SKM-1 (cell line): ENCODE results near the gene RNF38.
"Not testable (repeated sequence)": the region's sequence is repeated elsewhere in the genome, so short reads cannot be mapped to it uniquely, and the experiment has no call there.

ENCODE experiments used
- DNase-seq: peaks from one replicate; lab custom pipeline; 2025; ENCODE audit not compliant: unreplicated experiment; lab: John Stamatoyannopoulos, UW

RNF38 gene

DNA sequence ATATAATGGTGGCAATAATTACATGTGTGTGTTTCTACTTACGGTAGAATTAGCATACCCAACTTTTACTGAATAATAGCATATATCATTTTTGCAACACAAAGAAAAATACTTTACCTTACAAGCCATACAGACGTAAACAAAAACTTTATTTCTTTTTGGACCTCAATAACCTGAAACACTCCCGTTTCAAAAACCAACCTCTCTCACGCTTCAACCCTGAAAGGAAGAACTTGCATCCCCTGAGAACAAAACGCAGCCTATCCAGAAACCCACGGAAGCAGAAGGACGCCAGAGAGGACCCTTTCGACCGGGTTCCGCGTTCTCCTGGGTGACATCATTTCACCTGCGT lies at the start of gene RNF38:
Gene RNF38 (minus strand): TSS at position 290 of the 352 bp plus-strand sequence. CDS start 161 bp downstream, at position 129.
- DNase-seq = no peak

DNA sequence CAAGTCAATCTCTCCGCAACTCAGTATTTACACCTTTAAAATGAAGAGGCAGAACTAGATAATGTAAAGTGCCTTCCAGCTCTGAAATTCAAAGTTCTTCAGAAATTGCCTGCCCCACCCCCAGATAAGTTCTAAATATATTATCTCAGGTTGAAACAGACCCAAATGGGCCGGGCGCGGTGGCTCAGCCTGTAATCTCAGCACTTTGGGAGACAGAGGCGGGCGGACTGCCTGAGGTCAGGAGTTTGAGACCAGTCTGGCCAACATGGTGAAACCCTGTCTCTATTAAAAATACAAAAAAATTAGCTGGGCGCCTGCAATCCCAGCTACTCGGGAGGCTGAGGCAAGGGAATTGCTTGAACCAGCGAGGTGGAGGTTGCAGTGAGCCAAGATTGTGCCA lies 48.5 kb upstream of the RNF38 start:
- DNase-seq = not testable (repeated sequence)

- DNase-seq = no peak
Measured at GRCh38 chr9:36448017-36448416, 47.9 kb upstream of the RNF38 start.

DNA sequence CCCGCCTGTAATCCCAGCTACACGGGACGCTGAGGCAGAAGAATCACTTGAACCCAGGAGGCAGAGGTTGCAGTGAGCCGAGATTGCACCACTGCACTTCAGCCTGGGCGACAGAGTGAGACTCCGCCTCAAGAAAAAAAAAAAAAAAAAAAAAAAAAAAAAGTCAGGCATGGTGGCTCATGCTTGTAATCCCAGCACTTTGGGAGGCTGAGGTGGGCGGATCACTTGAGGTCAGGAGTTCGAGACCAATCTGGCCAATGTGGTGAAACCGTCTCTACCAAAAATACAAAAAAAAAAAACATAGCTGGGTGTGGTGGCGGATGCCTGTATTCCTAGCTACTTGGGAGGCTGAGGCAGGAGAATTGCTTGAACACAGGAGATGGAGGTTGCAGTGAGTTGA lies 46.6 kb upstream of the RNF38 start:
- DNase-seq = not testable (repeated sequence)

DNA sequence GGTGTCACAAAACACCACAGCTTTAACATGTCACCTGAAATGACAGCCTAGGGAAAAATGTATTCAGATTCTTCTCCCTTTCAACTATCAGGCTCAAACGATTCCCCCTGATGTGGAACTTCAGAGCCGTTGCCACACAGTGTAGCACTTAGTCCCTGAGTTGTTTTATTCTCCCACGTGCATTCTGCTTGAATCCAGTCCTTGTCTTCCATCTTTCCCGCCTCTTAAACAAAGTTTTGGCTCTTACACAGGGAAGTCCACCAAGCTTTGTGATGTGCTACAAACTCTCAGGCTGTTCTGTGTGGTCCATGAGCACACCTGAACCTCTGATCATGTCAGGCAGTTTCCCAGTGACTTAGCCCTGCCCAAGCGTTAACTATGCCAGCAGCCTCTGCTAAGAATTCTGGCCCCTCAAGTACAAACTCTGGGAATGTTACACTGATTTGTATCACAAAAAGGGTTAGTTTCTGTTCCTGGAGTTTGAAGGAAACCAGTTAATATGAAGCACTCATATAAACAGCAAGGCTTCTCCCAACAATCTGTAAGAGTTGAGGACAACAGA lies 45.8 kb upstream of the RNF38 start:
- DNase-seq = no peak

DNA sequence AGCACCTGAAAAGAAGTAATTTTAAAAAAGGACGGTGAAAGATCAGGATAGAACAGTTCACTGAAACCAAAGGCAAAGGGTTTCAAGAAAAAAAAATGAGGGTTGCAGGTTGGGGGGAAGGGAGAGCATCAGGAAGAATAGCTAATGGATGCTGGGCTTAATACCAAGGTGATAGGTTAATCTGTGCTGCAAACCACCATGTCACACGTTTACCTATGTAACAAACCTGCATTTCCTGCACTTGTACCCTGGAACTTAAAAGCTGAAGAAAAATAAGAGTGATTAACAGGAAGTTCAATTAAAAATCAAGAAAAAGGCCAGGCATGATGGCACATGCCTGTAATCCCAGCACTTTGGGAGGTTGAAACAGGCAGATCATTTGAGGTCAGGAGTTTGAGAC lies 44.1 kb upstream of the RNF38 start:
- no peak for DNase-seq

- no peak for DNase-seq
Measured at GRCh38 chr9:36443581-36443980, 43.5 kb upstream of the RNF38 start.

GRCh38 chr9:36442710-36443109 lies 42.6 kb upstream of the RNF38 start:
- DNase-seq = no peak

GRCh38 chr9:36441966-36442365 lies 41.9 kb upstream of the RNF38 start:
- DNase-seq = no peak

- DNase-seq = no peak
Measured at GRCh38 chr9:36438536-36439236, 38.6 kb upstream of the RNF38 start.

DNA sequence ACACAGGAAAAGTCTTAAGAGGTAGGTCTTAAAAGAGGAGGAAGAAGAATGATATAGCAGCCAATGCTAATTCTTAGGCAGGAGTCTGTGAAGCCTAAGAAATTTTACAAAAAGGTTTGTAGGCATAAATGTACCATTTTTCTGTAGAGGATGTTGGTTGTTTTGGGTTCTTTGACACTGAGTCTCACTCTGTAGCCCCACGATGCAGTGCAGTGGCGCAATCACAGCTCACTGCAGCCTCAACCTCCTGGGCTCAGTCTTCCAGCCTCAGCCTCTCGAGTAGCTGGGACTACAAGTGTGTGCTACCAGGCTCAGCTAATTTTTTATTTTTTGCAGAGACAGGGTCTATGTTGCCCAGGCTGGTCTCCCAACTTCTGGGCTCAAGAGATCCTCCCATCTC lies 37.7 kb upstream of the RNF38 start:
- DNase-seq = no peak

- no peak for DNase-seq
Measured at GRCh38 chr9:36436909-36437308, 36.8 kb upstream of the RNF38 start.

DNA sequence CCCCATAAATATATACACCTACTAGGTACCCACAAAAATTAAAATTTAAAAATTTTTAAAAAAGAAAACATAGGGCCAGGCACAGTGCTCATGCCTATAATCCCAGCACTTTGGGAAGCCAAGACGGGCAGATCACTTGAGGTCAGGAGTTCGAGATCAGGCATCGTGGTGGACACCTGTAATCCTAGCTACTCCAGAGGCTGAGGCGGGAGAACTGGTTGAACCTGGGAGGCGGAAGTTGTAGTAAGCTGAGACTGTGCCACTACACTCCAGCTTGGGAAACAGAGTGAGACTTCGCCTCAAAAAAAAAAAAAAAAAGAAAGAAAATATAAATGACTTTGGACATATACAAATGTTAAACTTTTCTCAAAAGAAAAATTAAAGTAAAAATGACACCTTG lies 33.3 kb upstream of the RNF38 start:
- no peak for DNase-seq

DNA sequence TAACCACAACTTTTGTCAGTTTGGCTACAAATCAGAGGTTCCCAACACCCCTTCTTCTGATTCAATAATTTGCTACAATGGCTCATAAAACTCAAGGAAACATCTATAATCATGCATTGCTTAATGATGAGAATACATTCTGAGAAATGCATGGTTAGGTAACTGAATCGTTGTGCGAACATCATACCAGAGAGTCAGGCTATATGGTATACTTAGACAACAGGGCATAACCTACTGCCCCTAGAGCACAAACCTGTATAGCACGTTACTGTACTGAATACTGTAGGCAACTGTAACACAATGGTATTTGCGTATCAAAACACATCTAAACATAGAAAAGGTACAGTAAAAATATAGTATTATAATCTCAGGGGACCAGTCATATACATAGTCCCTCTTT lies 31.0 kb upstream of the RNF38 start:
- DNase-seq = no peak

DNA sequence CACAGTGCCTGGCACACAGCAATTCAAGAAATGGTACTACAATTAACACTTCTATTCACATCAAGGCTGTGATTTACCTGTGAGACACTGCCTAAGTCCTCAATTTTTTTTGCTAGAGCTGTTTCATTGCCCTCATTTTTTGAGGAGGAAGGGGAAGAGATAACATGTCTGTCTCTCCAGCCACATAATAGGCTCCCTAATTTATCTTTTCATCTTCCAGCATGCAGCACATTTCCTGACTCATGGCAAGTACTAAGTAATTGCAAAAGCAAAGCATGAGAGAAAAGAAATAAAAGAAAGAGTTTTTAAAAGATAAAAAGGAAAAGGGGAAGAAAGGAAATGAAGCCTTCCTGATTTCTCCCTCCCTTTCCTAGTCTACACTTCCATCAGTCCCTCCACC lies 26.9 kb upstream of the RNF38 start:
- no peak for DNase-seq

- DNase-seq = no peak
Measured at GRCh38 chr9:36426348-36426747, 26.3 kb upstream of the RNF38 start.

GRCh38 chr9:36424289-36425055 lies 24.4 kb upstream of the RNF38 start:
- no peak for DNase-seq

DNA sequence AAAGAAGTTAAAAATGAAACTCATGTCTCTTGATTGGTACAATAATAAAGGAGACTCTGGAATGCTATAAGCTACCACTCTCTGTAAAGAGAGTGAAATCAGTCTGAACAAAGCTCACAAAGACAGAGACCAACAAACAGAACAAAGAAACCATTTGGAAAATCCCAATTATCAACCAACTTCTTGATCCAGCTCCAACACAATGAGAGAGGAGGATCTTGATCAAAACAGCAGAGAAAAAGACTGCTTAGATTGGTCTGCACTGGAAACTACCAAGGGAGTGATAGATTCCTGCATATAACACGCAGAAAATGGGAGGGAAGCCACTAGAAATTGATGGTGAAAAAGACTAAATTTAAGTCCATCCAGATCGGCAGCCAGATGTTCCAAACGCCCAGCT lies 23.1 kb upstream of the RNF38 start:
- no peak for DNase-seq

DNA sequence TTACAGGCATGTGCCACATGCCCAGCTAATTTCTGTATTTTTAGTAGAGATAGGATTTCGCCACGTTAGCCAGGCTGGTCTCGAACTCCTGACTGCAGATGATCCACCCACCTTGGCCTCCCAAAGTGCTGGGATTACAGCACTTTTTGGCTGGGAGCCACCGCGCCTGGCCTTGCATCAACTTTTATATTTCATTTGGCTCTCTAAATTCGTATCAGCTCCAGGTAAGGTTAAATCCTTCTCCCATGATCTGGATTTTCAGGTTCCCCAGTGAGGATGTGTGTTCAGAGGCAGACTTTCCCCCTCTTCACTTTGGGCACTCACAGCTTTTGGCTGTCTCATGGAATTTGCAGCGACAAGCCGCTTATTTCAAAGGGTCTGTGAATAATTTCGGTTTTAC lies 16.8 kb upstream of the RNF38 start:
- DNase-seq = no peak

DNA sequence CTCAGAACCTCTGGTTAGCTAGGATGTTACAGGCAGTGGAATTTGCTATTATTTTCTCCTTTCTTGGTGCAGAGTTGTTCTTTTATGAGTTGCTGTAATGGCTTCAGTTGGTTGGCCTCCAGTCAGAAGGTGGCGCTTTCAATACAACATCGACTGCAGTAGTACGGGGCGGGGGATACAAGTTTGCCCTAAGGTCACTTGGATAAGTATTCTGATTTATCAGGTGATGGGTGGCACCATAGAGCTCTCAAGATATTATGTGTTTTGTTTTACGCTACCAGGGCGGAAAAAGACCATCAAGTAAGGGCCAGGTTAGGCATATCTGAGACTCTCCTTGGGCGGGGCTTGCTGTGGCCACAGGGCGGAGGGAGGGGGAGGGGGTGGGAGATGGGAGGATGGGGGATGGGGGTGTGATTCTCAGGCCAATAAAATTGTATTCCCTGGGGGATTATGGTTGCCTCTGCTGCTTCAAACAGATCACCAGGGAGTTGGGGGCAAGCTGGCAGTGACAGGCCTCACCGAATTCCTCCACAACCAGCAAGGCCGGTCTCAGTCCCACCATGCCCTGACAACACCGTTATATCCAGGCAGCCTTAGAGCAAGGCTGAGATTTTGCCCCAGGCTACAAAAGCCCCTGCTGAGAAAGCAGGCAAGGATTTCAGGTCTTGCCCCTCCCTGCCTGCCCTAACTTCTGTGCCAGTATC lies 15.9 kb upstream of the RNF38 start:
- DNase-seq = no peak

GRCh38 chr9:36411410-36411809 lies 11.3 kb upstream of the RNF38 start:
- DNase-seq = not testable (repeated sequence)

- DNase-seq = not testable (repeated sequence)
Measured at GRCh38 chr9:36409076-36409475, 9.0 kb upstream of the RNF38 start.
